Measurements from ENCODE around the gene FXR2. TPM values are rescaled to one million over a fixed set of nuclear protein-coding genes. Genes with fewer than 3 reads are reported as not detected.

Gene FXR2
- total and polyA plus RNA-seq, 7 donors = 88.2 to 164 (median 110) TPM

GRCh38 chr17:7550344-7550743, 64.4 kb downstream of the FXR2 start:
- peak overlapping the region; percentile 68 for H3K27ac ChIP-seq
- no peak for TF ChIP-seq CTCF (IDR thresholded peaks at IDR 0.05)
- H3K4me3 ChIP-seq = no peak overlapping the region
- intact Hi-C loops (cut with DNase I) = no loop called here
- no peaks in the 10 kb centered on the region for H3K27me3 ChIP-seq (ENCODE audit: insufficient read depth in 3 of 3, low read length in 2 of 3)
- no peak for DNase-seq
- 17 to 41% (median 24%) methylated on average over 6 of the region's 6 CpGs for WGBS, 3 donors
- no peak for ATAC-seq
- no peaks in the 10 kb centered on the region for H3K9me3 ChIP-seq
- no peaks in the 10 kb centered on the region for H3K4me1 ChIP-seq
- peaks cover 0 to 3% of the 10 kb centered on the region in 2 donors for H3K36me3 ChIP-seq (ENCODE audit: insufficient read depth in 1 of 2, low read depth in 1 of 2)

- WGBS, 3 donors = 30 to 42% (median 38%) methylated on average over 18 to 20 of the region's 20 CpGs
Measured at GRCh38 chr17:7549401-7550055, 65.2 kb downstream of the FXR2 start.

GRCh38 chr17:7548585-7549400, 65.9 kb downstream of the FXR2 start, which contains the start of gene TNFSF12:
Gene TNFSF12, plus strand, starts transcription at chr17:7549058. Its CDS starts 96 bp downstream, at chr17:7549154.
- no peaks in the 10 kb centered on the region for H3K4me1 ChIP-seq
- H3K36me3 ChIP-seq (ENCODE audit: insufficient read depth in 1 of 2, low read depth in 1 of 2) = peaks cover 0 to 3% of the 10 kb centered on the region in 2 donors
- H3K27me3 ChIP-seq (ENCODE audit: insufficient read depth in 3 of 3, low read length in 2 of 3) = no peaks in the 10 kb centered on the region
- ATAC-seq (peak; percentile 75 to 85 (median 78)), DNase-seq (peak; percentile 76 to 83)
- TF ChIP-seq CTCF (IDR thresholded peaks at IDR 0.05) = peak; percentile 12
- 1 to 3% (median 2%) methylated on average over 38 to 65 of the region's 65 CpGs for WGBS, 3 donors
- no peaks in the 10 kb centered on the region for H3K9me3 ChIP-seq
- peak within 1 kb of the TSS; percentile 68 for H3K27ac ChIP-seq
- H3K4me3 ChIP-seq = peak within 1 kb of the TSS; percentile 79
- intact Hi-C loops (cut with DNase I) = no loop called here

More at GRCh38 chr17:7549401-7550055, 65.2 kb downstream of the FXR2 start:
- Histone ChIP-seq H3K4me1 (no peaks in the 10 kb centered on the region), H3K36me3 (ENCODE audit: insufficient read depth in 1 of 2, low read depth in 1 of 2) (peaks cover 0 to 3% of the 10 kb centered on the region in 2 donors), H3K27me3 (ENCODE audit: insufficient read depth in 3 of 3, low read length in 2 of 3) (no peaks in the 10 kb centered on the region), H3K9me3 (no peaks in the 10 kb centered on the region), H3K4me3 (peak overlapping the region; percentile 79), H3K27ac (peak overlapping the region; percentile 68)
- no peak for DNase-seq
- intact Hi-C loops (cut with DNase I) = no loop called here
- ATAC-seq = peak; percentile 48 to 57 (median 56)
- TF ChIP-seq CTCF (IDR thresholded peaks at IDR 0.05) = no peak

- Histone ChIP-seq H3K36me3 (ENCODE audit: insufficient read depth in 1 of 2, low read depth in 1 of 2) (no peaks in the 10 kb centered on the region), H3K27ac (no peak overlapping the region), H3K4me1 (no peaks in the 10 kb centered on the region), H3K9me3 (no peaks in the 10 kb centered on the region), H3K27me3 (ENCODE audit: insufficient read depth in 3 of 3, low read length in 2 of 3) (no peaks in the 10 kb centered on the region), H3K4me3 (no peak overlapping the region)
- no peak for ATAC-seq
- TF ChIP-seq CTCF (IDR thresholded peaks at IDR 0.05) = no peak
- intact Hi-C loops (cut with DNase I) = no loop called here
- DNase-seq = no peak
- WGBS, 3 donors = 49 to 60% (median 54%) methylated on average over 6 of the region's 6 CpGs
Measured at GRCh38 chr17:7544911-7545310, 69.8 kb downstream of the FXR2 start.

Other genes starting within 250 kb of the FXR2 start
- gene TNK1, start 233.8 kb downstream of the FXR2 start, total RNA-seq = under 1 TPM; 0.56 to 0.86 (median 0.78) TPM
- 1 to 10 TPM in 1 of 3 donors, under 1 TPM in 2; 0.57 to 1.7 (median 0.98) TPM for gene TNK1, start 233.8 kb downstream of the FXR2 start, polyA plus RNA-seq
- 10 to 100 TPM; 13.9 to 16.2 (median 15.1) TPM for gene PLSCR3, start 220.4 kb downstream of the FXR2 start, total RNA-seq
- gene PLSCR3, start 220.4 kb downstream of the FXR2 start, polyA plus RNA-seq = 10 to 100 TPM; 16.6 to 20.5 (median 18.7) TPM
- 10 to 100 TPM; 47.1 to 80.4 (median 53.5) TPM for gene TMEM256, start 210.8 kb downstream of the FXR2 start, total RNA-seq
- 10 to 100 TPM; 62.4 to 75.4 (median 69.7) TPM for gene TMEM256, start 210.8 kb downstream of the FXR2 start, polyA plus RNA-seq
- 10 to 100 TPM in 1 of 4 donors, 1 to 10 TPM in 3; 6.5 to 11.5 (median 7.4) TPM for gene NLGN2, start 207.1 kb downstream of the FXR2 start, total RNA-seq
- gene NLGN2, start 207.1 kb downstream of the FXR2 start, polyA plus RNA-seq = 1 to 10 TPM; 2.8 to 3.1 (median 2.9) TPM
- not detected for gene SPEM1, start 194.6 kb downstream of the FXR2 start, total RNA-seq
- gene SPEM1, start 194.6 kb downstream of the FXR2 start, polyA plus RNA-seq = under 1 TPM in 1 of 3 donors, not detected in 2; 0.06 TPM
- not detected for gene SPEM2, start 189.3 kb downstream of the FXR2 start, total RNA-seq
- under 1 TPM in 1 of 3 donors, not detected in 2; 0.03 TPM for gene SPEM2, start 189.3 kb downstream of the FXR2 start, polyA plus RNA-seq
- gene SPEM3, start 186.0 kb downstream of the FXR2 start, total RNA-seq = not detected
- under 1 TPM in 1 of 3 donors, not detected in 2; 0.01 TPM for gene SPEM3, start 186.0 kb downstream of the FXR2 start, polyA plus RNA-seq
- under 1 TPM; 0.41 to 0.95 (median 0.68) TPM for gene TMEM102, start 179.5 kb downstream of the FXR2 start, total RNA-seq
- gene TMEM102, start 179.5 kb downstream of the FXR2 start, polyA plus RNA-seq = 1 to 10 TPM in 2 of 3 donors, under 1 TPM in 1; 0.84 to 3.2 (median 1.7) TPM
- 10 to 100 TPM in 3 of 4 donors, 1 to 10 TPM in 1; 2.7 to 21.1 (median 10.1) TPM for gene FGF11, start 175.4 kb downstream of the FXR2 start, total RNA-seq
- 1 to 10 TPM; 2.0 to 4.4 (median 3.7) TPM for gene FGF11, start 175.4 kb downstream of the FXR2 start, polyA plus RNA-seq
- gene CHRNB1, start 169.8 kb downstream of the FXR2 start, total RNA-seq = 100 to 1,000 TPM; 107 to 190 (median 147) TPM
- gene CHRNB1, start 169.8 kb downstream of the FXR2 start, polyA plus RNA-seq = 100 to 1,000 TPM in 1 of 3 donors, 10 to 100 TPM in 2; 73.0 to 118 (median 91.7) TPM
- gene ZBTB4, start 135.3 kb downstream of the FXR2 start, total RNA-seq = 10 to 100 TPM; 29.3 to 43.2 (median 35.5) TPM
- 10 to 100 TPM; 10.3 to 20.2 (median 13.5) TPM for gene ZBTB4, start 135.3 kb downstream of the FXR2 start, polyA plus RNA-seq
- gene SLC35G6, start 133.5 kb downstream of the FXR2 start, total RNA-seq = not detected
- under 1 TPM in 1 of 3 donors, not detected in 2; 0.05 TPM for gene SLC35G6, start 133.5 kb downstream of the FXR2 start, polyA plus RNA-seq
- gene POLR2A, start 130.5 kb downstream of the FXR2 start, total RNA-seq = 10 to 100 TPM; 42.7 to 74.3 (median 56.9) TPM
- gene POLR2A, start 130.5 kb downstream of the FXR2 start, polyA plus RNA-seq = 10 to 100 TPM in 2 of 3 donors, 1 to 10 TPM in 1; 8.0 to 68.7 (median 15.0) TPM
- gene TNFSF12, start 65.8 kb downstream of the FXR2 start, total RNA-seq = 10 to 100 TPM; 14.3 to 23.4 (median 15.6) TPM
- gene TNFSF12, start 65.8 kb downstream of the FXR2 start, polyA plus RNA-seq = 10 to 100 TPM; 10.2 to 18.9 (median 13.8) TPM
- 1 to 10 TPM; 4.0 to 5.4 (median 4.5) TPM for gene TNFSF13, start 56.1 kb downstream of the FXR2 start, total RNA-seq
- 1 to 10 TPM; 2.8 to 4.3 (median 3.1) TPM for gene TNFSF13, start 56.1 kb downstream of the FXR2 start, polyA plus RNA-seq
- 10 to 100 TPM; 24.0 to 40.7 (median 38.3) TPM for gene SENP3, start 53.0 kb downstream of the FXR2 start, total RNA-seq
- gene SENP3, start 53.0 kb downstream of the FXR2 start, polyA plus RNA-seq = 10 to 100 TPM; 44.1 to 90.5 (median 76.1) TPM
- gene CD68, start 35.3 kb downstream of the FXR2 start, total RNA-seq = 10 to 100 TPM; 15.8 to 38.4 (median 26.4) TPM
- 100 to 1,000 TPM in 1 of 3 donors, 10 to 100 TPM in 2; 16.5 to 298 (median 21.8) TPM for gene CD68, start 35.3 kb downstream of the FXR2 start, polyA plus RNA-seq
- 10 to 100 TPM; 19.3 to 40.6 (median 34.1) TPM for gene MPDU1, start 31.0 kb downstream of the FXR2 start, total RNA-seq
- gene MPDU1, start 31.0 kb downstream of the FXR2 start, polyA plus RNA-seq = 100 to 1,000 TPM in 1 of 3 donors, 10 to 100 TPM in 2; 53.6 to 147 (median 77.8) TPM
- gene SOX15, start 24.8 kb downstream of the FXR2 start, total RNA-seq = under 1 TPM; 0.19 to 0.71 (median 0.28) TPM
- gene SOX15, start 24.8 kb downstream of the FXR2 start, polyA plus RNA-seq = under 1 TPM; 0.11 to 0.20 (median 0.17) TPM
- gene SAT2, start 12.9 kb upstream of the FXR2 start, total RNA-seq = 10 to 100 TPM; 60.7 to 70.4 (median 66.2) TPM
- gene SAT2, start 12.9 kb upstream of the FXR2 start, polyA plus RNA-seq = 100 to 1,000 TPM; 105 to 112 (median 108) TPM
- gene SHBG, start 15.2 kb upstream of the FXR2 start, total RNA-seq = 1 to 10 TPM in 1 of 4 donors, under 1 TPM in 3; 0.19 to 1.6 (median 0.55) TPM
- gene SHBG, start 15.2 kb upstream of the FXR2 start, polyA plus RNA-seq = under 1 TPM; 0.26 to 0.53 (median 0.45) TPM
- 1 to 10 TPM in 2 of 4 donors, under 1 TPM in 2; 0.78 to 5.7 (median 1.3) TPM for gene ATP1B2, start 36.0 kb upstream of the FXR2 start, total RNA-seq
- 1 to 10 TPM in 1 of 3 donors, under 1 TPM in 2; 0.36 to 1.0 (median 0.51) TPM for gene ATP1B2, start 36.0 kb upstream of the FXR2 start, polyA plus RNA-seq
- 10 to 100 TPM; 18.1 to 36.7 (median 19.4) TPM for gene TP53, start 72.6 kb upstream of the FXR2 start, total RNA-seq
- gene TP53, start 72.6 kb upstream of the FXR2 start, polyA plus RNA-seq = 10 to 100 TPM in 2 of 3 donors, 1 to 10 TPM in 1; 7.4 to 15.7 (median 10.6) TPM
- gene WRAP53, start 73.6 kb upstream of the FXR2 start, total RNA-seq = 1 to 10 TPM; 4.5 to 6.6 (median 5.0) TPM
- 10 to 100 TPM in 2 of 3 donors, 1 to 10 TPM in 1; 6.5 to 14.4 (median 11.2) TPM for gene WRAP53, start 73.6 kb upstream of the FXR2 start, polyA plus RNA-seq
- gene EFNB3, start 90.3 kb upstream of the FXR2 start, total RNA-seq = under 1 TPM in 3 of 4 donors, not detected in 1; 0.11 to 0.37 (median 0.17) TPM
- under 1 TPM in 2 of 3 donors, not detected in 1; 0.09 to 0.12 TPM for gene EFNB3, start 90.3 kb upstream of the FXR2 start, polyA plus RNA-seq
- under 1 TPM; 0.04 to 0.10 (median 0.05) TPM for gene DNAH2, start 102.8 kb upstream of the FXR2 start, total RNA-seq
- under 1 TPM; 0.01 to 0.10 (median 0.08) TPM for gene DNAH2, start 102.8 kb upstream of the FXR2 start, polyA plus RNA-seq
- 10 to 100 TPM; 11.8 to 26.0 (median 17.9) TPM for gene KDM6B, start 219.3 kb upstream of the FXR2 start, total RNA-seq
- 10 to 100 TPM in 1 of 3 donors, 1 to 10 TPM in 2; 2.8 to 16.6 (median 6.3) TPM for gene KDM6B, start 219.3 kb upstream of the FXR2 start, polyA plus RNA-seq
- 10 to 100 TPM; 16.3 to 31.3 (median 19.0) TPM for gene TMEM88, start 240.2 kb upstream of the FXR2 start, total RNA-seq
- 10 to 100 TPM; 24.0 to 57.4 (median 42.6) TPM for gene TMEM88, start 240.2 kb upstream of the FXR2 start, polyA plus RNA-seq
- gene NAA38, start 242.7 kb upstream of the FXR2 start, total RNA-seq = 10 to 100 TPM; 60.8 to 95.4 (median 73.3) TPM
- gene NAA38, start 242.7 kb upstream of the FXR2 start, polyA plus RNA-seq = 100 to 1,000 TPM; 104 to 148 (median 109) TPM
- 10 to 100 TPM in 2 of 4 donors, 1 to 10 TPM in 2; 9.9 to 11.9 (median 10.2) TPM for gene CYB5D1, start 243.1 kb upstream of the FXR2 start, total RNA-seq
- 10 to 100 TPM in 2 of 3 donors, 1 to 10 TPM in 1; 7.1 to 31.7 (median 10.4) TPM for gene CYB5D1, start 243.1 kb upstream of the FXR2 start, polyA plus RNA-seq

All from psoas muscle (tissue), 8 donors.